Lower leg skin (tissue), 4 donors: ENCODE results near the gene PACSIN2. TPM values are rescaled to one million over a fixed set of nuclear protein-coding genes. Genes with fewer than 3 reads are reported as not detected.

Source experiments
- DNase-seq, 2 donors: peaks; one replicate each; pipeline ENCODE4 v3.0.0-alpha.2; 2019; ENCODE audit warnings: low spot score in 2 of 2
- H3K4me3 ChIP-seq: fragments of 200-600 bp; sonication (generic); 2 replicates; pipeline ENCODE4 v1.5.1; 2017; ENCODE audit warnings: mild to moderate bottlenecking, low read depth; ENCODE audit not compliant: poor library complexity, severe bottlenecking
- CTCF ChIP-seq, 3 donors: fragments of 450-650 bp; IDR thresholded peaks; one replicate each; pipeline ENCODE4 v1.5.1; 2016; ENCODE audit warnings: antibody characterized with exemption in 3 of 3, mild to moderate bottlenecking in 3 of 3, moderate library complexity in 2 of 3
- POLR2A ChIP-seq, 2 donors: fragments of 450-650 bp; IDR thresholded peaks; one replicate each; pipeline ENCODE4 v1.6.1; 2016 to 2017; ENCODE audit warnings: antibody characterized with exemption in 2 of 2, mild to moderate bottlenecking in 1 of 2, moderate library complexity in 1 of 2
- WGBS, 2 donors: methylation state at CpG; one replicate each; pipeline ENCODE4 v1.1.5; 2018; 5-methylcytosine and 5-hydroxymethylcytosine counted together
- intact Hi-C: fragments of 100-400 bp; cut with DNase I; formaldehyde crosslinking; loops from one replicate; pipeline ENCODE4 v1.15.0; 2023; ENCODE audit warnings: low total_unique reads
- total RNA-seq, 4 donors: library from RNA; depleted of rRNA; stranded (reverse); fragments of >200 nt; gene quantifications; one replicate each; pipeline ENCODE4 v1.1.0, GENCODE V29; 2016

PACSIN2 gene
- total RNA-seq, 4 donors from 2014 or later, result 46.3 to 88.8 (median 58.2) TPM

GRCh38 chr22:42820045-42820763 lies 194.7 kb downstream of the PACSIN2 start:
- 53 to 78% methylated on average over 9 of the region's 9 CpGs for WGBS, 2 donors
- no peak for DNase-seq
- H3K4me3 ChIP-seq, result no peak overlapping the region
- TF ChIP-seq POLR2A (IDR thresholded peaks at IDR 0.05), result no peak
- TF ChIP-seq CTCF (IDR thresholded peaks at IDR 0.05), result no peak
- intact Hi-C loops, result no loop called here

Other genes with a start within 250 kb of the PACSIN2 start
- 10 to 100 TPM; 22.9 to 47.2 (median 31.2) TPM for gene ARFGAP3, start 157.9 kb downstream of the PACSIN2 start, total RNA-seq
- 1 to 10 TPM; 1.9 to 7.9 (median 5.4) TPM for gene TTLL1, start 74.2 kb upstream of the PACSIN2 start, total RNA-seq
- gene BIK, start 95.6 kb upstream of the PACSIN2 start, total RNA-seq, result 10 to 100 TPM in 1 of 4 donors, 1 to 10 TPM in 3; 2.6 to 12.6 (median 9.5) TPM
- 10 to 100 TPM; 21.5 to 28.1 (median 25.5) TPM for gene MCAT, start 128.2 kb upstream of the PACSIN2 start, total RNA-seq
- gene TSPO, start 136.4 kb upstream of the PACSIN2 start, total RNA-seq, result 100 to 1,000 TPM; 695 to 923 (median 775) TPM
- gene TTLL12, start 172.0 kb upstream of the PACSIN2 start, total RNA-seq, result 10 to 100 TPM; 65.9 to 85.5 (median 72.8) TPM